Measurements from ENCODE around the gene PRG3. TPM values are rescaled to one million over a fixed set of nuclear protein-coding genes. Genes with fewer than 3 reads are reported as not detected.

Gene PRG3
- total RNA-seq, 1 experiment from 2014 or later, result not detected

GRCh38 chr11:57339328-57339727, 41.6 kb downstream of the PRG3 start:
- Histone ChIP-seq H2AFZ (ENCODE audit: low read depth, low read length, poor library complexity, severe bottlenecking) (no peak overlapping the region), H4K20me1 (ENCODE audit: insufficient read depth) (no peaks in the 10 kb centered on the region), H3K36me3 (ENCODE audit: control insufficient read depth in 1 of 2, insufficient read depth in 2 of 2, low read length in 2 of 2) (peaks cover 0 to 2% of the 10 kb centered on the region in 2 experiments; a peak in 1 of 4 replicates), H3K9me2 (ENCODE audit: insufficient read depth) (no peaks in the 10 kb centered on the region), H3K79me2 (ENCODE audit: insufficient read depth, low read length) (peaks cover 12% of the 10 kb centered on the region), H3K4me3 (replicated peaks in 1 of 2; ENCODE audit: low read depth in 1 of 2, low read length in 2 of 2) (no peak overlapping the region), H3K4me2 (ENCODE audit: low read length) (no peak overlapping the region), H3K9ac (ENCODE audit: low read length) (no peak overlapping the region), H3K4me1 (ENCODE audit: control insufficient read depth in 1 of 2, insufficient read depth in 2 of 2, low read length in 2 of 2) (peaks cover 7 to 15% of the 10 kb centered on the region in 2 experiments; a peak in 3 of 4 replicates), H3K9me3 (ENCODE audit: control insufficient read depth in 1 of 2, insufficient read depth in 1 of 2, low read depth in 1 of 2, low read length in 2 of 2) (no peaks in the 10 kb centered on the region), H3K27ac (ENCODE audit: low read depth, low read length) (no peak overlapping the region), H3K27me3 (ENCODE audit: insufficient read depth, low read length) (no peaks in the 10 kb centered on the region)
- ATAC-seq (no peak), DNase-seq (ENCODE audit: low read depth, low spot score) (no peak)
- ChIA-PET RAD21 (ENCODE audit: low non-redundant PET in 1 of 2, low total read pairs in 2 of 2, uncharacterized antibody in 2 of 2, unreplicated experiment in 2 of 2) (no interaction called here), POLR2A (interaction anchor here (1.0 kb wide), 1 partner anchor 14 kb away, joined by 3 read pairs; no protein-coding TSS in a partner anchor), CTCF (interaction anchor here (1.2 kb wide), 1 partner anchor 13 kb away, joined by 3 read pairs; no protein-coding TSS in a partner anchor)
- no TSS peak for BruUV-seq (replicated peaks)
- intact Hi-C loops (cut with micrococcal nuclease), result no loop called here
- no peak for TF ChIP-seq POLR2A (IDR thresholded peaks at IDR 0.05; ENCODE audit: borderline replicate concordance, extremely low read depth, insufficient read depth, insufficient read length)
- no peak for TF ChIP-seq CBX3 (IDR thresholded peaks at IDR 0.05; ENCODE audit: low read depth)
- TF ChIP-seq EGR1 (IDR thresholded peaks at IDR 0.05; ENCODE audit: low read depth), result no peak
- no peak for TF ChIP-seq ZFX (IDR thresholded peaks at IDR 0.05)
- TF ChIP-seq YY1 (IDR thresholded peaks at IDR 0.05; ENCODE audit: extremely low read depth, insufficient replicate concordance, low read depth, low read length), result no peak
- TF ChIP-seq FOSL1 (IDR thresholded peaks at IDR 0.05; ENCODE audit: low read depth), result no peak
- TF ChIP-seq EZH2 (IDR thresholded peaks at IDR 0.05), result no peak
- TF ChIP-seq SRF (IDR thresholded peaks at IDR 0.05; ENCODE audit: low read depth), result no peak
- TF ChIP-seq TCF7L2 (IDR thresholded peaks at IDR 0.05; ENCODE audit: borderline replicate concordance, extremely low read depth, insufficient read depth, insufficient read length), result no peak
- TF ChIP-seq POLR2AphosphoS5 (IDR thresholded peaks at IDR 0.05; ENCODE audit: low read depth, low read length), result no peak
- TF ChIP-seq ELF1 (IDR thresholded peaks at IDR 0.05; ENCODE audit: borderline replicate concordance, low read depth), result no peak

DNA sequence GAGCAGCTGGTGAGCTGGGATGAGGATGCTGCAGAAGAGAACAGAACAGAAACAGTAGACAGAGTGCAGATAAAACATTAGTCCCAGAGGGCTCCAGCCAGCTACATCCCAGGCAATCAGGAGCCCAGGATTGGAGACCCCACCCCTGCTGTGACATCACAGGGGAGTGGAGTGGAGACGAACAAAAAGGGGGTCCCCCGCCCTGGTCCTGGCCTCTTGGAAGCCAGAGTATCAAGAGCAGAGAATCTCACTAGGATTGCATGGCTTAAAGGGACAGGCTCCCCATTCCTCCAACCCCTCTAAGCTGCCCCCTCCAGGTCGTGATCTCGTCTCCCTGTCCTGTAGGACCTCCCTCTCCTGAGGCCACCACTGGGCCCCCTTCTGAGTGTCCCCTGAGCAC, 42.8 kb downstream of the PRG3 start, which contains the start of gene P2RX3:
Gene P2RX3 (plus strand): TSS at position 211 of the 400 bp plus-strand sequence. CDS start 199 bp downstream, outside the sequence.
- no peaks in the 10 kb centered on the region for H4K20me1 ChIP-seq (ENCODE audit: insufficient read depth)
- CTCF ChIA-PET, result no interaction called here
- no TSS peak for BruUV-seq (replicated peaks)
- H3K4me1 ChIP-seq (ENCODE audit: control insufficient read depth in 1 of 2, insufficient read depth in 2 of 2, low read length in 2 of 2), result peaks cover 8 to 20% of the 10 kb centered on the region in 2 experiments; a peak in 3 of 4 replicates
- no peak for ATAC-seq
- H3K9me3 ChIP-seq (ENCODE audit: control insufficient read depth in 1 of 2, insufficient read depth in 1 of 2, low read depth in 1 of 2, low read length in 2 of 2), result no peaks in the 10 kb centered on the region
- no peak within 1 kb of the TSS for H3K4me2 ChIP-seq (ENCODE audit: low read length)
- intact Hi-C loops (cut with micrococcal nuclease), result no loop called here
- no peak for DNase-seq (ENCODE audit: low read depth, low spot score)
- no peak within 1 kb of the TSS for H2AFZ ChIP-seq (ENCODE audit: low read depth, low read length, poor library complexity, severe bottlenecking)
- no peak within 1 kb of the TSS for H3K27ac ChIP-seq (ENCODE audit: low read depth, low read length)
- H3K36me3 ChIP-seq (ENCODE audit: control insufficient read depth in 1 of 2, insufficient read depth in 2 of 2, low read length in 2 of 2), result peaks cover 4 to 14% of the 10 kb centered on the region in 2 experiments; a peak in 1 of 4 replicates
- POLR2A ChIA-PET, result interaction anchor here (1.0 kb wide), 1 partner anchor 13 kb away, joined by 3 read pairs; no protein-coding TSS in a partner anchor
- RAD21 ChIA-PET (ENCODE audit: low non-redundant PET in 1 of 2, low total read pairs in 2 of 2, uncharacterized antibody in 2 of 2, unreplicated experiment in 2 of 2), result no interaction called here
- no peak within 1 kb of the TSS for H3K9ac ChIP-seq (ENCODE audit: low read length)
- H3K79me2 ChIP-seq (ENCODE audit: insufficient read depth, low read length), result peaks cover 24% of the 10 kb centered on the region
- no peak within 1 kb of the TSS for H3K4me3 ChIP-seq (replicated peaks in 1 of 2; ENCODE audit: low read depth in 1 of 2, low read length in 2 of 2)
- no peaks in the 10 kb centered on the region for H3K27me3 ChIP-seq (ENCODE audit: insufficient read depth, low read length)
- no peaks in the 10 kb centered on the region for H3K9me2 ChIP-seq (ENCODE audit: insufficient read depth)
- TF ChIP-seq TCF7L2 (IDR thresholded peaks at IDR 0.05; ENCODE audit: borderline replicate concordance, extremely low read depth, insufficient read depth, insufficient read length), result no peak
- TF ChIP-seq EGR1 (IDR thresholded peaks at IDR 0.05; ENCODE audit: low read depth), result no peak
- no peak for TF ChIP-seq EZH2 (IDR thresholded peaks at IDR 0.05)
- TF ChIP-seq CBX3 (IDR thresholded peaks at IDR 0.05; ENCODE audit: low read depth), result no peak
- TF ChIP-seq, protein P1, sequence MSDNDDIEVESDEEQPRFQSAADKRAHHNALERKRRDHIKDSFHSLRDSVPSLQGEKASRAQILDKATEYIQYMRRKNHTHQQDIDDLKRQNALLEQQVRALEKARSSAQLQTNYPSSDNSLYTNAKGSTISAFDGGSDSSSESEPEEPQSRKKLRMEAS (IDR thresholded peaks at IDR 0.05), result no peak
- no peak for TF ChIP-seq ELF1 (IDR thresholded peaks at IDR 0.05; ENCODE audit: borderline replicate concordance, low read depth)
- no peak for TF ChIP-seq FOSL1 (IDR thresholded peaks at IDR 0.05; ENCODE audit: low read depth)
- no peak for TF ChIP-seq JUND (IDR thresholded peaks at IDR 0.05)
- TF ChIP-seq SIN3A (IDR thresholded peaks at IDR 0.05; ENCODE audit: low read depth), result no peak
- TF ChIP-seq, protein P2, sequence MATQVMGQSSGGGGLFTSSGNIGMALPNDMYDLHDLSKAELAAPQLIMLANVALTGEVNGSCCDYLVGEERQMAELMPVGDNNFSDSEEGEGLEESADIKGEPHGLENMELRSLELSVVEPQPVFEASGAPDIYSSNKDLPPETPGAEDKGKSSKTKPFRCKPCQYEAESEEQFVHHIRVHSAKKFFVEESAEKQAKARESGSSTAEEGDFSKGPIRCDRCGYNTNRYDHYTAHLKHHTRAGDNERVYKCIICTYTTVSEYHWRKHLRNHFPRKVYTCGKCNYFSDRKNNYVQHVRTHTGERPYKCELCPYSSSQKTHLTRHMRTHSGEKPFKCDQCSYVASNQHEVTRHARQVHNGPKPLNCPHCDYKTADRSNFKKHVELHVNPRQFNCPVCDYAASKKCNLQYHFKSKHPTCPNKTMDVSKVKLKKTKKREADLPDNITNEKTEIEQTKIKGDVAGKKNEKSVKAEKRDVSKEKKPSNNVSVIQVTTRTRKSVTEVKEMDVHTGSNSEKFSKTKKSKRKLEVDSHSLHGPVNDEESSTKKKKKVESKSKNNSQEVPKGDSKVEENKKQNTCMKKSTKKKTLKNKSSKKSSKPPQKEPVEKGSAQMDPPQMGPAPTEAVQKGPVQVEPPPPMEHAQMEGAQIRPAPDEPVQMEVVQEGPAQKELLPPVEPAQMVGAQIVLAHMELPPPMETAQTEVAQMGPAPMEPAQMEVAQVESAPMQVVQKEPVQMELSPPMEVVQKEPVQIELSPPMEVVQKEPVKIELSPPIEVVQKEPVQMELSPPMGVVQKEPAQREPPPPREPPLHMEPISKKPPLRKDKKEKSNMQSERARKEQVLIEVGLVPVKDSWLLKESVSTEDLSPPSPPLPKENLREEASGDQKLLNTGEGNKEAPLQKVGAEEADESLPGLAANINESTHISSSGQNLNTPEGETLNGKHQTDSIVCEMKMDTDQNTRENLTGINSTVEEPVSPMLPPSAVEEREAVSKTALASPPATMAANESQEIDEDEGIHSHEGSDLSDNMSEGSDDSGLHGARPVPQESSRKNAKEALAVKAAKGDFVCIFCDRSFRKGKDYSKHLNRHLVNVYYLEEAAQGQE (IDR thresholded peaks at IDR 0.05; ENCODE audit: low read depth), result no peak
- no peak for TF ChIP-seq YY1 (IDR thresholded peaks at IDR 0.05; ENCODE audit: extremely low read depth, insufficient replicate concordance, low read depth, low read length)
- no peak for TF ChIP-seq SRF (IDR thresholded peaks at IDR 0.05; ENCODE audit: low read depth)
- TF ChIP-seq, protein P3, sequence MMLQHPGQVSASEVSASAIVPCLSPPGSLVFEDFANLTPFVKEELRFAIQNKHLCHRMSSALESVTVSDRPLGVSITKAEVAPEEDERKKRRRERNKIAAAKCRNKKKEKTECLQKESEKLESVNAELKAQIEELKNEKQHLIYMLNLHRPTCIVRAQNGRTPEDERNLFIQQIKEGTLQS (IDR thresholded peaks at IDR 0.05), result no peak
